MM.1S (cell line): ENCODE measurements around the gene CALML4.

Experiments used
- DNase-seq: peaks from one replicate; pipeline ENCODE4 v3.0.0-alpha.2; 2015
- H2AFZ ChIP-seq: fragments of 300-600 bp; sonication (generic); 2 replicates; pipeline ENCODE4 v1.6.0; 2016; ENCODE audit warnings: antibody characterized with exemption, low read length
- H3F3A ChIP-seq: fragments of 300-600 bp; sonication (generic); 2 replicates; pipeline ENCODE4 v1.6.1; 2016; ENCODE audit warnings: mild to moderate bottlenecking, antibody characterized with exemption, low read length, moderate library complexity, mixed read lengths; ENCODE audit not compliant: insufficient read depth
- H3K27ac ChIP-seq: fragments of 300-600 bp; sonication (generic); 2 replicates; pipeline ENCODE4 v1.5.1; 2016; ENCODE audit warnings: mild to moderate bottlenecking, low read length
- H3K27me3 ChIP-seq: fragments of 300-600 bp; sonication (generic); replicated peaks from 2 replicates; pipeline ENCODE4 v1.6.0; 2016; ENCODE audit warnings: low read length; ENCODE audit not compliant: insufficient read depth
- H3K36me3 ChIP-seq: fragments of 300-600 bp; sonication (generic); replicated peaks from 2 replicates; pipeline ENCODE4 v1.6.1; 2016; ENCODE audit warnings: mild to moderate bottlenecking, low read length, mixed read lengths; ENCODE audit not compliant: insufficient read depth
- H3K4me1 ChIP-seq: fragments of 300-600 bp; sonication (generic); 2 replicates; pipeline ENCODE4 v1.6.1; 2016; ENCODE audit warnings: low read length, mixed read lengths
- H3K4me2 ChIP-seq: fragments of 300-600 bp; sonication (generic); 2 replicates; pipeline ENCODE4 v1.6.0; 2016; ENCODE audit warnings: low read depth, low read length
- H3K4me3 ChIP-seq: fragments of 300-600 bp; sonication (generic); 2 replicates; pipeline ENCODE4 v1.5.1; 2016; ENCODE audit warnings: low read length, mixed read lengths
- H3K79me2 ChIP-seq: fragments of 300-600 bp; sonication (generic); 2 replicates; pipeline ENCODE4 v1.6.1; 2016; ENCODE audit warnings: mixed run types, low read length, mixed read lengths
- H3K9ac ChIP-seq: fragments of 300-600 bp; sonication (generic); 2 replicates; pipeline ENCODE4 v1.6.1; 2016; ENCODE audit warnings: low read length, mixed read lengths
- H3K9me2 ChIP-seq: fragments of 300-600 bp; sonication (generic); replicated peaks from 2 replicates; pipeline ENCODE4 v1.6.1; 2016; ENCODE audit warnings: mild to moderate bottlenecking, low read length, mixed read lengths; ENCODE audit not compliant: insufficient read depth
- H3K9me3 ChIP-seq: fragments of 300-600 bp; sonication (generic); replicated peaks from 2 replicates; pipeline ENCODE4 v1.6.1; 2016; ENCODE audit warnings: mild to moderate bottlenecking, low read length, mixed read lengths; ENCODE audit not compliant: insufficient read depth
- H4K20me1 ChIP-seq: fragments of 300-600 bp; sonication (generic); 2 replicates; pipeline ENCODE4 v1.6.1; 2016; ENCODE audit warnings: mild to moderate bottlenecking, low read length, moderate library complexity, mixed read lengths; ENCODE audit not compliant: insufficient read depth
- EZH2 ChIP-seq: fragments of 300-600 bp; sonication (generic); optimal IDR thresholded peaks from 2 replicates; pipeline ENCODE3; 2017; ENCODE audit warnings: low read depth, mild to moderate bottlenecking, antibody characterized with exemption, low read length, mixed read lengths
- EZH2phosphoT487 ChIP-seq: fragments of 300-600 bp; sonication (generic); IDR thresholded peaks from 2 replicates; pipeline ENCODE4 v1.6.1; 2018; ENCODE audit warnings: antibody characterized with exemption, low read length
- TF ChIP-seq, protein P1 (sequence below): fragments of 300-600 bp; sonication (generic); IDR thresholded peaks from 2 replicates; pipeline ENCODE4 v1.5.1; 2016; ENCODE audit warnings: antibody characterized with exemption, low read length, mixed read lengths

CALML4 gene

DNA sequence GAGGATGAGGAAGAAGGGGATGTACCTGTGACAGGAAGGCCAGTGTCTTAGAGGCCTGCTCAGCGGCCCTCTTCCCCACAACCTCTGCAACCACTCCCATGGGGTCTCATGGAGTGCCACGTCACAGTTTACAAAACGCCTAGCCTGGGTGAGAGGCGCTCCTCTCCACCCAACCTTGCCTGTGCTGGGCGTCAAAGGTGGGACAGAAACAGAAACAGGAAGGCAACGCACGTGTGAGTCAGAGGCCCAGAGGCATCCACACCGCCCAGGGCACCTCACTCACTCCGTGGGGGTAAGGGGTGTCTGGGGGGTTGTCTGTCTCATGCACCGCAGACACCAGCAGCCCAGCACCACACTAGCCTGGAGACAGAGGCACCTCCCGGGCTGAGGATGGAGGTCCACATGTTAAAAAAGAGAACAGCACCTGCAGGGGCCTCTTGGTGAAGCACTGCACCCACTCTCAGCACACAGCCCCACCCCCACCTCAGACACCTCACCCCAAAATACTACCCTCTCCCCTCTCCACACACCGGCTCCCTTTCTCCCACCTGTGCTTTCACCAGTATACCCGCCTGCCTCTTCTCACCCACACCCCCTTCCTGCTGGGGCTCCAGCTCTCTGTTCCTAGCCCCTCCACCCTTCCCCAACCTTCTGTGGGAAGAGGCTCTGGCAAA is 4.7 kb upstream of the CALML4 start:
- H3K4me3 ChIP-seq: no peak overlapping the region
- H2AFZ ChIP-seq: no peak overlapping the region
- peak overlapping the region; percentile 51 for H3K27ac ChIP-seq
- H3K36me3 ChIP-seq: peaks cover 16% of the 10 kb centered on the region; the same call in 1 of the 2 replicates
- H3F3A ChIP-seq: peaks cover 8% of the 10 kb centered on the region
- TF ChIP-seq EZH2 (no peak), EZH2phosphoT487 (no peak)
- TF ChIP-seq, protein P1, sequence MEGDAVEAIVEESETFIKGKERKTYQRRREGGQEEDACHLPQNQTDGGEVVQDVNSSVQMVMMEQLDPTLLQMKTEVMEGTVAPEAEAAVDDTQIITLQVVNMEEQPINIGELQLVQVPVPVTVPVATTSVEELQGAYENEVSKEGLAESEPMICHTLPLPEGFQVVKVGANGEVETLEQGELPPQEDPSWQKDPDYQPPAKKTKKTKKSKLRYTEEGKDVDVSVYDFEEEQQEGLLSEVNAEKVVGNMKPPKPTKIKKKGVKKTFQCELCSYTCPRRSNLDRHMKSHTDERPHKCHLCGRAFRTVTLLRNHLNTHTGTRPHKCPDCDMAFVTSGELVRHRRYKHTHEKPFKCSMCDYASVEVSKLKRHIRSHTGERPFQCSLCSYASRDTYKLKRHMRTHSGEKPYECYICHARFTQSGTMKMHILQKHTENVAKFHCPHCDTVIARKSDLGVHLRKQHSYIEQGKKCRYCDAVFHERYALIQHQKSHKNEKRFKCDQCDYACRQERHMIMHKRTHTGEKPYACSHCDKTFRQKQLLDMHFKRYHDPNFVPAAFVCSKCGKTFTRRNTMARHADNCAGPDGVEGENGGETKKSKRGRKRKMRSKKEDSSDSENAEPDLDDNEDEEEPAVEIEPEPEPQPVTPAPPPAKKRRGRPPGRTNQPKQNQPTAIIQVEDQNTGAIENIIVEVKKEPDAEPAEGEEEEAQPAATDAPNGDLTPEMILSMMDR: no peak
- H3K4me1 ChIP-seq: peaks cover 51% of the 10 kb centered on the region
- no peaks in the 10 kb centered on the region for H3K9me3 ChIP-seq
- no peak overlapping the region; the same call in 1 of the 2 replicates for H3K4me2 ChIP-seq
- H3K27me3 ChIP-seq: no peaks in the 10 kb centered on the region
- peaks cover 99% of the 10 kb centered on the region for H3K79me2 ChIP-seq
- H3K9me2 ChIP-seq: no peaks in the 10 kb centered on the region
- DNase-seq: no peak
- H3K9ac ChIP-seq: peak overlapping the region; percentile 28; the same call in 1 of the 2 replicates
- H4K20me1 ChIP-seq: peaks cover 9% of the 10 kb centered on the region

DNA sequence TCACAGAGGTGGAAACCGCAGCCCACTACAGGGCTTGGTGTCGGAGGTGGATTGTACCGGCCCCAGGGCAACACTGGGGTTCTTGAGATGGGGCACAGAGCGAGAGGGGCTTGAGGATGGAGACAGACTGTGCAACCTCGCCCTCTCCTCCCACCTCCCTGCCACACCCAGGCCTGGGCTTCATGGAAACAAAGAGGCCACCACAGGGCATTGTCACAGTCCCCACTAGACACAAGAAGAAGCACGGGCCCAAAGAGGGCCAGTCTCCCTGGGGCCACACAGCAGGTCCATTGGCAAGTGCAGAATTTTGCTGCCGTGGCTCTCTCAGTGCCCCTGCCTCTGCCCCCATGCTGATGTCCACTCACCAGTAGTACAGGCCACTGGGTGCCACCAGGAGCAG is 4.1 kb upstream of the CALML4 start:
- H4K20me1 ChIP-seq: peaks cover 3% of the 10 kb centered on the region; the same call in 1 of the 2 replicates
- H3K4me3 ChIP-seq: no peak overlapping the region
- peaks cover 13% of the 10 kb centered on the region for H3F3A ChIP-seq
- DNase-seq: no peak
- peaks cover 57% of the 10 kb centered on the region for H3K4me1 ChIP-seq
- H3K9me2 ChIP-seq: no peaks in the 10 kb centered on the region
- H3K79me2 ChIP-seq: peaks cover 99% of the 10 kb centered on the region
- H3K9ac ChIP-seq: peak overlapping the region; percentile 28; the same call in 1 of the 2 replicates
- H3K9me3 ChIP-seq: no peaks in the 10 kb centered on the region
- no peak overlapping the region for H2AFZ ChIP-seq
- peak overlapping the region; percentile 51 for H3K27ac ChIP-seq
- H3K27me3 ChIP-seq: no peaks in the 10 kb centered on the region
- H3K4me2 ChIP-seq: no peak overlapping the region; the same call in 1 of the 2 replicates
- no peak for TF ChIP-seq EZH2
- TF ChIP-seq, protein P1: no peak
- TF ChIP-seq EZH2phosphoT487: no peak
- H3K36me3 ChIP-seq: peaks cover 14% of the 10 kb centered on the region

DNA sequence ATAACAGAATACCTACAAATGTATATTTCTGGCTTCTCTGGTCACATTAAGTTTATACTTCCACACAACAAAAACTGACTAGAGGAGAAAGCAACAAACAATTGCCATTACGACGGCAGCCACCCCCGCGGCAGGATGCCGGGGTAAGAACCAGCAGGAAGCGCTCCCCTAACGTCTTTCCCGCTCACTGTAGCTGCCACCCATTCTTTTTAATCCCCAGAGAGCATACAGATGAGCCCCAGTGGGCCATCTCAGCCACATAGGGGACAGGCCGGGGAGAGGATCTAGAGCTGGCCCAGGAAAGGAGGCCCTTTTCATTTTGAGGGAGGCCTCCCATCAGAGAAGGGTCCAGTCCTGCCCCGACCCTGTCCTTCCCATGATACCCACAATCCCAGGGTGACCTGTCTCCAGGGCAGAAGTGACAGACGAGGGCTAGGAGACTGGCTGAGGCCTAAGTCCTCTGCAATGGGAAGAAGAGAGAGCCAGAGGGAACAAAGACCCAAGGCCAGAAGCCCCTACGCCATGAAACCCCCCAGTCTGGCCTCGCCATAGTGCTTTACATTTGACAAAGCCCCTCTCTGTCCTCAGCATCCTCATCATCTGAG is 3.6 kb upstream of the CALML4 start:
- H3K4me3 ChIP-seq: no peak overlapping the region
- TF ChIP-seq, protein P1: no peak
- TF ChIP-seq EZH2 (no peak), EZH2phosphoT487 (no peak)
- no peak for DNase-seq
- H3F3A ChIP-seq: peaks cover 18% of the 10 kb centered on the region
- no peaks in the 10 kb centered on the region for H3K9me2 ChIP-seq
- no peaks in the 10 kb centered on the region for H3K9me3 ChIP-seq
- H2AFZ ChIP-seq: no peak overlapping the region
- peaks cover 63% of the 10 kb centered on the region for H3K4me1 ChIP-seq
- peaks cover 99% of the 10 kb centered on the region for H3K79me2 ChIP-seq
- H3K27me3 ChIP-seq: no peaks in the 10 kb centered on the region
- no peak overlapping the region; the same call in 1 of the 2 replicates for H3K9ac ChIP-seq
- 0 out of 2 replicates have a peak, but pooled peaks cover 3% of the 10 kb centered on the region for H4K20me1 ChIP-seq
- H3K36me3 ChIP-seq: peaks cover 14% of the 10 kb centered on the region
- H3K4me2 ChIP-seq: no peak overlapping the region
- peak overlapping the region; percentile 51; the same call in 1 of the 2 replicates for H3K27ac ChIP-seq
